NCI-H2081 (cell line): ENCODE results near the gene NMNAT2.

ENCODE experiments used
- DNase-seq, 2 experiments: peaks; one replicate each; lab custom pipeline; 2025; lab: John Stamatoyannopoulos, UW

NMNAT2 gene

GRCh38 chr1:183239220-183239742, 178.9 kb downstream of the NMNAT2 start:
- no peak for DNase-seq

DNA sequence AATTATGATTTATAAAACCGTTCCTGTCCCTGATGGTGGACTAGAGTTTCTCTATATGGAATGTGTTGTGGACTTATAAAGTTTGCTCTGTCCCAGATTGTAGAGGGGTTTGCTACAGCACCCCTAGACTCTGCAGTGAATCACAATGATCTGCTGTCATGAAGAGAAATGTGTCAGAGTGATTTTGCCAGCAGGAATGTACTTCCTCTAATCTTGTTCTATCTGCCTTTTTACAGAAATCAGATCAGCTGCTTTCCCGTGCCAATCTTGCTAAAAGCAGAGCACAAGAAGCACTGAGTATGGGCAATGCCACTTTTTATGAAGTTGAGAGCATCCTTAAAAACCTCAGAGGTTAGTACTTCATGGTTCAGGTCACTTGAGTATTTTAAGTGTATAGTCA, 180.1 kb downstream of the NMNAT2 start:
- DNase-seq: no peak

DNA sequence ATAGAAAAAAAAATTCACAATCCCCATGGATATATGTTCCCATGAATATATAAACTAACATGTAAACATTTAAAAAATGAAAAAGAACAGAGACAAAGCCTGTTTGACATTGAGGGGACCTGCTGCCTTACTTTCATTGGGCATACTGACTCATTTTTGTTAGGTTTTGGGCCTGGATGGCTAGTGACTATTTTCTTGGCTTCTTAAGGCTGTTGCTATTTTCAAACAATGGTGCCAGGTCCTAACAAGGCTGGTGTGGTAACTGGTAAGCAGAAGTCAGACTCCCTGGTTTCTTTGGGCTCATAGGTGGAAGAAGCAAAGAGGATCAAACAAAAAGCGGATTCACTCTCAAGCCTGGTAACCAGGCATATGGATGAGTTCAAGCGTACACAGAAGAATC, 181.1 kb downstream of the NMNAT2 start:
- no peak for DNase-seq

- no peak for DNase-seq
These were observed 181.9 kb downstream of the NMNAT2 start for GRCh38 chr1:183236158-183236725.

GRCh38 chr1:183235503-183235902, 182.7 kb downstream of the NMNAT2 start:
- no peak for DNase-seq

DNA sequence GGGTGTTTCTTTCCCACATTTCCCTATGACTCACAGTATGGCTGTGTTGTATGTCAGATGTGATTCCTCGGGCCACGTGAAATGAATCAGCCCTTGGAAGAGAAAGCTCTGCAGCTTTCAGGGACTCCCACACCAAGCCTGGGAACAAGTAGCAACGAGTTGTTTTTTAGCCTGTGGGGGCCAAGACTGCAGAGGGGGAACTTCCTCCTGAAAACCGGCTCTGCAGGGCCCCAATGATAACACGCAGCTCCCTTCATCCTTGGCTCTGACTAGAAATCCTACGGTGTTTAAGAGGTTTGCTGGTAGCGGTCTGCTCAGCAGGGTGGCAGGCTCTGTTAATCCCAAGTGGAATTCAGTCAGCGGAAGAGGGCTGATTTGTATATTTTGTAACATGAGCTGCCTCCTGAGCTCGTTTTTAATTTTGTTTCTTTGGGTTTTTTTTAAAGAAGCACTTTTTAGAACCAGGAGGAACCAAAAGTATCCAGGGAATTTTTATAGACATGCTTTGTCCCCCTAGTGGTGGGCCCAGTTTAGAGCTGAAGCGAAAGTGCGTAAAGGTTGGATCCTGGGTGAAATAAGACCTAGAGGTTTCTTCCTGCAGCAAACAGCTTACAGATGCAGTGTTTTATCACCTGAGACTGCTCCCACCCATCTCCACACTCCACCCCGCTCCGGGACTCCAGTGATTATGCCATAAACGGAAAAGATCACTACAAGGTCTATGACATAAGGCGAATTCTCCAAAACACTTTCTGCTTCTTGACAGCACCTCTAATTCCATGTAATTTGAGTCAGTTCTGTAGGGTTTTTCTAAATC, 183.3 kb downstream of the NMNAT2 start:
- no peak for DNase-seq

DNA sequence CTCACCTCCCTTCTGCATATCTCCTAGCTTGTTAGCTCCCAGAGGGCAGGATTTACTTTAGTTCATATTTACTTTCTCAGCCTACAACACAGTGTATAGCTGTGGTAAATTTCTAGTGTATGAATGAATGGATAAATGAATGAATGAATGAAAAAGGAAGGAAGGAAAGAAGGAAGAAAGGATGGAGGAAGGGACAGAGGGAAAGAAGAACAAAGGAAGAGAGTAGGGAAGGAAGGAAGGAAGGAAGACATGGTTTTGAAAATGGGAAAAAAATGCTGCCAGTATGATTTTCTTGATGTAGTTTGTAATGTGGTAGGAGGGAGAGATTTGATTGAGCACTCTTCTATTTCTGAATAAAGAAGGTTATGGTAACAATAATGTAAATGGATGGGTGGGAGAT, 185.1 kb downstream of the NMNAT2 start:
- no peak for DNase-seq

- DNase-seq: no peak
These were observed 186.6 kb downstream of the NMNAT2 start for GRCh38 chr1:183231545-183231944.

DNA sequence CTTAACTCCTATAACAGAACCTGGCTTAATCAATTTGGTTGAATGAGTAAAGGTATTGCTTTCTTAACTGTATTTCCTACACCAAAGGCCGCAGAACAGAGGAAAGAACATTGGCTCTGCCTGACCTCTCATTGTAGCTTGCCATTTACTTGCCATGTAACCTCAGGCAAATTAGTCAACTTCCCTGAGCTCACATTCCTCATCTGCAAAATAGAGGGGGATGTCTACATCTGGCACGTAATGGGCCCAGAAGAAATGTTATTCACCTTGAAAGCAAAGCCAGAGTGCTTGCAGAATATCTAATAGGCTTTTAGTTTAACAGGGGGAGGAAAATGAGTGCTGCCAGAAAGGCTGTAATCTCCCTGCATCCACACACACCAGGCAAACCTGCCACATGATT, 187.8 kb downstream of the NMNAT2 start:
- no peak for DNase-seq

DNA sequence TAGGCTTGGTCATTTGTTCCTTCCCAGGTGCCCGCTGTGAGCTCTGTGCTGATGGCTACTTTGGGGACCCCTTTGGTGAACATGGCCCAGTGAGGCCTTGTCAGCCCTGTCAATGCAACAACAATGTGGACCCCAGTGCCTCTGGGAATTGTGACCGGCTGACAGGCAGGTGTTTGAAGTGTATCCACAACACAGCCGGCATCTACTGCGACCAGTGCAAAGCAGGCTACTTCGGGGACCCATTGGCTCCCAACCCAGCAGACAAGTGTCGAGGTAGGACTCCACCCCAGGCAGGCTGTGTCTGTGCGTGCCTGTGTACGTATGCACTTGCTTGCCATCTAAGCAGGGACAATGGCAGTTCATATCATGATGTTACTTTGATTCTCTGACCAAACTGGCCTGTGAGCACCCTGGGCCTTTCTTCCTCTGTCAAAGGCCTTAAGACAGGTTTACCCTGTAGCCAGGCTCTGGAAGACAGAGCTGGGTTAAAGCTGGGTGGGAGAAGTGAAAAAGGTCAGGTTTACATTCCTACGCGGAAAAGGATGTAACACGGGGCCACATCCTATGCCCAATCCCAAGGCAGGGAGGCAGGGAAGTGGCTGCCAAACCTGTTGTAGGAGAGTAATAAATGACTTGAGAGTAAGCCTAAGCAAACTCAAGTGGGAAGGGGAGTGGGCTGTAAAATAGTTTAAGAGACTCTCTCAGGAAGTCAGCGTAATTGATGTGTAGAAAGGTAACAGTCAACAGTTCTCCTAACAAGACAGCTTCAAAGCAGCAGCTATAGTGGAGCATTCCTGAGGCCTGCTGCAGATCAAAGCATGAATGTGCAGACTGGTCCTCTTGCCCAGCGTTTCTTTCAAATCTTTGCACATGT, 189.6 kb downstream of the NMNAT2 start:
- no peak for DNase-seq

DNA sequence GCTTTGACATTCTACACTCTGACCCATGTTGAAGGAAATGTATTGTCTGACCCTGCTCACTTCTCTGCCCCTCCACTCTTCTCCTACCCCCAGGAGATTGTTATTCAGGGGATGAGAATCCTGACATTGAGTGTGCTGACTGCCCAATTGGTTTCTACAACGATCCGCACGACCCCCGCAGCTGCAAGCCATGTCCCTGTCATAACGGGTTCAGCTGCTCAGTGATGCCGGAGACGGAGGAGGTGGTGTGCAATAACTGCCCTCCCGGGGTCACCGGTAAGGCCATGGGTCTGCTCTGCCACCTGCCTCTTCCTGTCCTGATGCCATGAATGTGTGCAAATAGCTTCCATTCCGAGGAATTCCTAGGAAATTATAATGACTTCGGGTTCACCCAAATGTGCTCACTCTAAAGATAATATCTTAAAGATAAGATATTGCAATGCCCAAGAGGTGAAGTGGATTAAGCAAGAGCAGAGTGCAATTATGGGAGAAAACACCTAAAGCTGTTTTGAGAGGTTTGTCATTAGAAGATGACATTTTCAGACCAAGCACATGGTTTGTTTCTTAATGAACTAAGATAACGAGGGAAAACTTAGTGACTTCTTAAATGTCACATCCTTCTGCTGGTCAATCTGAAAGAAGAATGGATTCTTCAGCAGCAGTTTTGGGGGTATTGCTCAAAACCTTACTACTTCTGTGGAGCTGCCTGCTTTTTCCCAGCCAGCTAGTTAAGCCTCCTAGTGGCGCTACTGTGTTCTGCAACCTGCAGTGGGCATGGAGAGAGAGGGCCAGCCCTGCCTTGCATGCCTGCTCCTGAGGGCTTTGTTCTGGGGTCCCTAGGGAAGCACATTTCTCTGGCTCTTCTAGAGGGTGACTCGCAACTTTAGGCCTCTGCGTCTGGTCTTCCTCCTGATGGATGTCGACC, 190.5 kb downstream of the NMNAT2 start:
- peak; percentile 36 to 49 for DNase-seq

DNA sequence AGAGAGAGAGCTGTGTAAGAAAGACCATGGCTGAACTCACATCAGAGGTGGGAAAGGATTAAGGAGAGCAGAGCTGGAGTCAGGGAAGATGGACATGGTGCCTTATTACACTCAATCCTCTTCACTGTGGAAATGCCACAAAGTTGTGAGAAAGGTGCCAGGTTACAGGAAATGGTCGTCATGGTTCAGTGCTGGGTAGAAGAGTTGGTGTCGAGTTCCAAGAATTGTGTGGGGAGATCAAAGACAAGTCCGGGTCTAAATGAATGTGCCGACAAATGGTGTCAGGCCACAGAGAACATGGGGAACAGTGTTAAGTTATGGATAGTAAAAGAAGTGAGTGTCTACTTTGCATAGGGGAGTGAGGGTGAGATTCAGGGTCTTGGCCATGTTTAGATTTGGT, 191.2 kb downstream of the NMNAT2 start:
- DNase-seq: no peak

DNA sequence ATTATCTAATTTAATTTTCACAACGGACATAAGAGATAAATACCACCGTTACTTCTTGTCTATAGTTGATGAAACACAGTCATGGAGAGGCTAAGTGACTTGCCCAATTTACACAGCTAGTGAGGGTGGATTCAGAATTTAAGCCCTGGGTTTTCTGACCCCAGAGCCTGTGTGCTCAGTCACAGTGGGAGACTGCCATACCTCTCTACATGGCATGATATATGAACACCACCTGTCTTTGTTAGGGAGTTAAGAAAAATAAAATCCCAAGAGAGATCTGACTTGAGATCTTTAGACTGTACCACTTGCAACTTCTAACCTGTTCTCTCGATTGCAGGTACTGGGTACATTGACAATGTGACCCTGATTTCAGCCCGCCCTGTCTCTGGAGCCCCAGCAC, 191.8 kb downstream of the NMNAT2 start:
- DNase-seq: no peak

GRCh38 chr1:183223467-183223866, 194.7 kb downstream of the NMNAT2 start:
- no peak for DNase-seq

GRCh38 chr1:183222909-183223308, 195.3 kb downstream of the NMNAT2 start:
- DNase-seq: no peak

DNA sequence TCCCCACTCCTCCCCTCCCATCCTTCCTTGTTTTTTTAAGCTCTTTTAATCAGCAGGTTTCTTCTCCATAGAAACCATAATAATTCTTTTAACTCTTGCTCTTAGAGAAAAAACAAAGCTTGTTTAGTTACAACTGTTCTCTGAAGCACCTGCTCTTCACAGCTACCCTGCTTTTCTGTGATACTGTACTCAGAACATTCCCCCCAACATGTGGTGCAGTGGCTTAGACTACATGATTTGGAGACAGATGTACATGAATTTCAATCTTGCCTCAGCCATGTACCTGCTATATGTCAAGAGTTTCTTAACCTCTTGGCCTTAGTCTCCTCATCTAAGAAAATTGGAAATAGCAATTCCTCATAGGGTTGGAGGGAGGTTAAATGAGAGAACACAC, 198.6 kb downstream of the NMNAT2 start:
- peak; percentile 13 to 39 for DNase-seq

DNA sequence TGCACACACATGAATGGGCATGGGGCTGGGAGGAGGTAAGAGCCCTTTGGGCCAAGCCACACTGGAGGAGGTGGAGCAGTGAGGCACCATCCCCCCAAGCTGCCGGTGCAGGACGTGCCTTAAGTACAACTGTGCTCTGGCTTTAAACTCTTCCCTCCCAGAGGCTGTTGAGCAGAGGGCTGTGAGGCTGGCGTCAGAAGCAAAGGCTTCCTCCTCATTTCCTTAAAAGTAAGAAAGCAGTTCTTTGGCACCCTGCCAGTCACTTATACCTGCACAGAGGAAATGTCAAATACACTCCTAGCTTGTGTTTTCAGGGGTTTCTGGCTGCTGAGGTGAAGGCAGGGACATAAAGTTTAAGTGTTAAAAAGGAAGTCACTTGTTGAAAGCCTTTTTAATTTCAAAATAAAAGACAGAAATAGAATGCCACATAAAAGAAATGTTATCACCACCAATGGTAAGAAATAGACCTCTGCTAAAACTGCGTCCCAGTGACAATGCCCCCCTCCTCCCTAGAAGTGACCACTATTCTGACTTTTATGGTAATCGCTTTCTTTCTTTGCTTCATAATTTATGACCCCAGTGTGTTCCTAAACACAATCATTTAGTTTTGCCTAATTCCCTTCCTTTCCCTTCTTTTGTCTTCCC, 199.1 kb downstream of the NMNAT2 start:
- DNase-seq: peak in 1 of 2 experiments; percentile 81

GRCh38 chr1:183218027-183218618, 200.1 kb downstream of the NMNAT2 start:
- peak; percentile 68 to 83 for DNase-seq

DNA sequence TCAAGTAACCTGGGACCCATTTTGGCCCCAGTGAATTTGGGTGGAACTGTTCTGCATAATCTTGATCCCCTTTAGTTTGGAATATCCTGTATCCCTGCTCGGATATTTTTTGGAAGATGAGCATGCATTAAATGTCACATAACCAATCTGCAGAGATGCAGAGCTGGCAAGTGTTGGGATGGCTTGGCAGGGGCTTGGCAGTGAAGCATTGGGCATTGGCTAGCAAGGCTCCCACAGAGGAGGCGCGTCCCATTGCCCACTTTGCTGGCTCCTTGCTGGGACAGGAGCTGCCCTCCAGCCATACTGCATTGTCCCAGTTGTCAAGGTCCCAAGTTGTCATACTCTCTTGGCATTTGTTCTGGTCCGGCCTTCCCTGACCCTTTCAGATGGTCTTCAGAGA, 202.2 kb downstream of the NMNAT2 start:
- no peak for DNase-seq

DNA sequence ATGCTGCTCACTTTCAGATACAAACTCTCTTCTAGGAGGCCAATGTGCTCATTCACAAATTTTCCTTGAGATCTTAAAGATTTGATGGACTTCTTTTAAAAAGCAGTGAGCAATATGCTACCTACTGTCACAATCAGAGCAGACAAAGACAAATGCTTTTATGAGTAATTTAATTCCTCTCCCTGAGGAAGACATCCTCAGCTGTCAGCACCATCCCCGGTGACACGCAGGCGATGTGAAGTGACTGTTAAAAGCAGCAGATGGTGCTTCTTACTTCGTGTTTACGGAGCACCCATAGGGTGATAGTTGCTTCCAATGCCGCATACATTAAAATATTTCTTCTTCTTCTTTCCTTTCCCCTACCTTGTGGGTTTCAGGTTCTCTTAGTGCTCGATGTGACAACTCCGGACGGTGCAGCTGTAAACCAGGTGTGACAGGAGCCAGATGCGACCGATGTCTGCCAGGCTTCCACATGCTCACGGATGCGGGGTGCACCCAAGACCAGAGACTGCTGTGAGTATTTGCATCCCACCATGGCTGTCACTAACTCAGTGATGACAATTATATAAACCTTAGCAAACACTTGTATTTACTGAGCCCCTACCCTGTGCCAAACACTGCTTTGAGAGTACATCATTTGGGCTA, 203.0 kb downstream of the NMNAT2 start:
- no peak for DNase-seq
